Calu3 (cell line): Measurements from ENCODE around the gene NT5DC2. TPM values are rescaled to one million over a fixed set of nuclear protein-coding genes. Genes with fewer than 3 reads are reported as not detected.

Experiments
- BruUV-seq: library from RNA; stranded (reverse); fragments of 400-500 nt; replicated peaks from 2 replicates; lab custom pipeline; 2021; lab: Mats Ljungman, UMichigan
- CTCF ChIA-PET: fragments of 300-600 bp; sonication (Branson Sonifier 250); formaldehyde crosslinking; loops from one replicate; lab custom pipeline; 2022; ENCODE audit warnings: antibody characterized with exemption; lab: Charles Lee
- DNase-seq: peaks from one replicate; pipeline ENCODE4 v3.0.0; 2022
- H3K27ac Mint-ChIP-seq: one replicate; pipeline ENCODE4 v1.8.0; 2022; ENCODE audit warnings: mixed read lengths; ENCODE audit not compliant: unreplicated experiment
- H3K27me3 Mint-ChIP-seq: one replicate; pipeline ENCODE4 v1.8.0; 2022; ENCODE audit warnings: mixed read lengths; ENCODE audit not compliant: unreplicated experiment
- H3K36me3 Mint-ChIP-seq: one replicate; pipeline ENCODE4 v1.8.0; 2022; ENCODE audit warnings: mild to moderate bottlenecking, moderate library complexity, mixed read lengths; ENCODE audit not compliant: insufficient read depth, unreplicated experiment
- H3K4me1 Mint-ChIP-seq: one replicate; pipeline ENCODE4 v1.8.0; 2022; ENCODE audit warnings: mild to moderate bottlenecking, low read depth, mixed read lengths; ENCODE audit not compliant: unreplicated experiment
- H3K4me3 Mint-ChIP-seq: one replicate; pipeline ENCODE4 v1.8.0; 2022; ENCODE audit warnings: mild to moderate bottlenecking, low read depth, moderate library complexity, mixed read lengths; ENCODE audit not compliant: unreplicated experiment
- H3K9me3 Mint-ChIP-seq: one replicate; pipeline ENCODE4 v1.8.0; 2022; ENCODE audit warnings: low read depth, mixed read lengths; ENCODE audit not compliant: unreplicated experiment
- intact Hi-C: fragments of 100-400 bp; cut with micrococcal nuclease; formaldehyde crosslinking; loops from one replicate; pipeline ENCODE4 v1.10.0; 2022; ENCODE audit not compliant: unreplicated experiment
- total RNA-seq: library from RNA; stranded (reverse); gene quantifications from 2 replicates; pipeline ENCODE4 v1.2.3, GENCODE V29; 2022
- TF ChIP-seq, protein P1 (sequence below): fragments of 200-600 bp; IDR thresholded peaks from one replicate; pipeline ENCODE4 v1.8.0; 2022; ENCODE audit warnings: antibody characterized with exemption; ENCODE audit not compliant: unreplicated experiment

The NT5DC2 gene
- total RNA-seq, 1 experiment from 2014 or later: 146 TPM

DNA sequence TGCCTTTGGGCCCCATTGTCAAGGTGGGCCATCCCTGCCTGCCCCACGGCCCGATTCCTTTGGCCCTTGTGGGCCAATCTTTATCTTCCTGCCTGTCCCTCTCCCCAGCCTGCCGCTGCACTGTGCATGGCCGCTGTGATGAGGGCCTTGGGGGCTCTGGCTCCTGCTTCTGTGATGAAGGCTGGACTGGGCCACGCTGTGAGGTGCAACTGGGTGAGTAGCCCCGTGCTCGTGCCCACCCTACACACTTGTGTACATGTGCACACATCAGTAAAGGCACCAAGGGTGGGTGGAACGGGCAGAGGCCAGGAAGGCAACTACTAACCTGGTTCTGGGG is 12.2 kb downstream of the NT5DC2 start:
- DNase-seq: no peak
- no peak overlapping the region for H3K27ac Mint-ChIP-seq
- H3K4me1 Mint-ChIP-seq: no peaks in the 10 kb centered on the region
- no peaks in the 10 kb centered on the region for H3K9me3 Mint-ChIP-seq
- BruUV-seq: no TSS peak
- TF ChIP-seq, protein P1, sequence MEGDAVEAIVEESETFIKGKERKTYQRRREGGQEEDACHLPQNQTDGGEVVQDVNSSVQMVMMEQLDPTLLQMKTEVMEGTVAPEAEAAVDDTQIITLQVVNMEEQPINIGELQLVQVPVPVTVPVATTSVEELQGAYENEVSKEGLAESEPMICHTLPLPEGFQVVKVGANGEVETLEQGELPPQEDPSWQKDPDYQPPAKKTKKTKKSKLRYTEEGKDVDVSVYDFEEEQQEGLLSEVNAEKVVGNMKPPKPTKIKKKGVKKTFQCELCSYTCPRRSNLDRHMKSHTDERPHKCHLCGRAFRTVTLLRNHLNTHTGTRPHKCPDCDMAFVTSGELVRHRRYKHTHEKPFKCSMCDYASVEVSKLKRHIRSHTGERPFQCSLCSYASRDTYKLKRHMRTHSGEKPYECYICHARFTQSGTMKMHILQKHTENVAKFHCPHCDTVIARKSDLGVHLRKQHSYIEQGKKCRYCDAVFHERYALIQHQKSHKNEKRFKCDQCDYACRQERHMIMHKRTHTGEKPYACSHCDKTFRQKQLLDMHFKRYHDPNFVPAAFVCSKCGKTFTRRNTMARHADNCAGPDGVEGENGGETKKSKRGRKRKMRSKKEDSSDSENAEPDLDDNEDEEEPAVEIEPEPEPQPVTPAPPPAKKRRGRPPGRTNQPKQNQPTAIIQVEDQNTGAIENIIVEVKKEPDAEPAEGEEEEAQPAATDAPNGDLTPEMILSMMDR: no peak
- CTCF ChIA-PET: no interaction called here
- no peak overlapping the region for H3K4me3 Mint-ChIP-seq
- intact Hi-C loops: no loop called here
- peaks cover 8% of the 10 kb centered on the region for H3K27me3 Mint-ChIP-seq
- H3K36me3 Mint-ChIP-seq: peaks cover 32% of the 10 kb centered on the region

GRCh38 chr3:52520716-52521487 is 12.8 kb downstream of the NT5DC2 start:
- Mint-ChIP-seq H3K9me3 (no peaks in the 10 kb centered on the region), H3K27me3 (peaks cover 8% of the 10 kb centered on the region), H3K27ac (no peak overlapping the region), H3K4me3 (no peak overlapping the region), H3K4me1 (no peaks in the 10 kb centered on the region), H3K36me3 (peaks cover 27% of the 10 kb centered on the region)
- no peak for DNase-seq
- CTCF ChIA-PET: no interaction called here
- intact Hi-C loops: no loop called here
- TF ChIP-seq, protein P1: no peak
- BruUV-seq: no TSS peak

GRCh38 chr3:52520141-52520667 is 13.5 kb downstream of the NT5DC2 start:
- TF ChIP-seq, protein P1: no peak
- no peak overlapping the region for H3K27ac Mint-ChIP-seq
- intact Hi-C loops: no loop called here
- peaks cover 15% of the 10 kb centered on the region for H3K27me3 Mint-ChIP-seq
- no peak for DNase-seq
- no TSS peak for BruUV-seq
- no peaks in the 10 kb centered on the region for H3K9me3 Mint-ChIP-seq
- no peaks in the 10 kb centered on the region for H3K4me1 Mint-ChIP-seq
- no peak overlapping the region for H3K4me3 Mint-ChIP-seq
- CTCF ChIA-PET: no interaction called here
- peaks cover 20% of the 10 kb centered on the region for H3K36me3 Mint-ChIP-seq

DNA sequence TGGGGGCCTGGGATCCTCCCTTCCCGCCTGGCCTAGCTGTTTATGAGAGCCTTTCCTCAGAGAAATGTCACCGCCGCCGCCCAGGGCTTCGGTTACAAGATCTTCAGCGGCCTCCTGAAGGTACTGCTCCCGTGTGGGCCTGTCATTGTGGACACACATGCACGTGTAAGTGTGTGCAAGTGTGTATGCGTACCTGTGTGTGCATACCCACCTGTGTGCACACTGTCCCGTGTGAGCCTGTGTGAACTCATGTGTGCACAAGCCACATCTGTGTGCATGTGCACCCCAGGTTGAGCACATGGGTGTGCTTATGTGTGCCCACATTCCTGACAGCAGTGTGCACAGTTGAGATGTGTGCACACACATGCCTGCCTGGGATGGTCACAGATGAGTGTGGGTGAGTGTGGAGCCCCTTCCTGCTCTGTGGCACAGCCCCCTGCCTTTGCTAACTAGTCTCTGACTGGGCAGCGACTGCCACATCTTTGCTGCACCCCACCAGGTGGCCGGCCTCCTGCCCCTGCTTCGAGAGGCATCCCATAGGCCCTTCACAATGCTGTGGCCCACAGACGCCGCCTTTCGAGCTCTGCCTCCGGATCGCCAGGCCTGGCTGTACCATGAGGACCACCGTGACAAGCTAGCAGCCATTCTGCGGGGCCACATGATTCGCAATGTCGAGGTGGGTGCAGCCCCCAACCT is 14.1 kb downstream of the NT5DC2 start:
- CTCF ChIA-PET: no interaction called here
- intact Hi-C loops: no loop called here
- Mint-ChIP-seq H3K36me3 (peaks cover 15% of the 10 kb centered on the region), H3K27ac (no peak overlapping the region), H3K27me3 (peaks cover 21% of the 10 kb centered on the region), H3K4me1 (no peaks in the 10 kb centered on the region), H3K9me3 (no peaks in the 10 kb centered on the region), H3K4me3 (peak overlapping the region; percentile 20)
- DNase-seq: no peak
- TF ChIP-seq, protein P1: no peak
- no TSS peak for BruUV-seq
